SK-N-SH treated with all-trans-retinoic acid at 6 μM for 48 hours (cell line): ENCODE data around the gene CD151.

Experiments
- ATAC-seq: fragments of 200-7000 bp; cut with Tn5 transposase; 3 replicates; pipeline ENCODE4 v1.9.1; 2020; ENCODE audit warnings: mild to moderate bottlenecking, moderate library complexity
- CREB5 ChIP-seq: fragments of 250-450 bp; sonication (Bioruptor Pico); IDR thresholded peaks from 2 replicates; pipeline ENCODE4 v1.5.1; 2020; ENCODE audit warnings: low read depth, mild to moderate bottlenecking, moderate library complexity
- CSDC2 ChIP-seq: fragments of 250-450 bp; sonication (Bioruptor Pico); IDR thresholded peaks from 2 replicates; pipeline ENCODE4 v1.5.0; 2020; ENCODE audit warnings: mild to moderate bottlenecking, moderate library complexity
- ESRRG ChIP-seq: fragments of 250-450 bp; sonication (Bioruptor Pico); IDR thresholded peaks from 2 replicates; pipeline ENCODE4 v1.6.1; 2021; ENCODE audit warnings: mild to moderate bottlenecking
- GLIS3 ChIP-seq: fragments of 250-450 bp; sonication (Bioruptor Pico); IDR thresholded peaks from 2 replicates; pipeline ENCODE4 v1.5.0; 2020; ENCODE audit warnings: mild to moderate bottlenecking, moderate library complexity
- ISL1 ChIP-seq: fragments of 250-450 bp; sonication (Bioruptor Pico); IDR thresholded peaks from 2 replicates; pipeline ENCODE4 v2.1.2; 2022; ENCODE audit warnings: mild to moderate bottlenecking, moderate library complexity
- OSR1 ChIP-seq: fragments of 250-450 bp; sonication (Bioruptor Pico); IDR thresholded peaks from 2 replicates; pipeline ENCODE4 v1.8.0; 2022; ENCODE audit warnings: moderate library complexity, mild to moderate bottlenecking, inconsistent platforms
- PPARA ChIP-seq: fragments of 250-450 bp; sonication (Bioruptor Pico); IDR thresholded peaks from 2 replicates; pipeline ENCODE4 v1.5.0; 2020; ENCODE audit warnings: mild to moderate bottlenecking, borderline replicate concordance
- SNAI2 ChIP-seq: fragments of 250-450 bp; sonication (Bioruptor Pico); IDR thresholded peaks from 2 replicates; pipeline ENCODE4 v1.5.0; 2020; ENCODE audit warnings: mild to moderate bottlenecking, moderate library complexity
- TCF4 ChIP-seq: fragments of 250-450 bp; sonication (Bioruptor Pico); IDR thresholded peaks from 2 replicates; pipeline ENCODE4 v1.8.0; 2021; ENCODE audit warnings: mild to moderate bottlenecking, moderate library complexity, borderline replicate concordance
- TOX ChIP-seq: fragments of 250-450 bp; sonication (Bioruptor Pico); IDR thresholded peaks from 2 replicates; pipeline ENCODE4 v1.8.0; 2021; ENCODE audit warnings: mild to moderate bottlenecking, moderate library complexity, borderline replicate concordance
- TSHZ2 ChIP-seq: fragments of 250-450 bp; sonication (Bioruptor Pico); IDR thresholded peaks from 2 replicates; pipeline ENCODE4 v1.5.0; 2020; ENCODE audit warnings: mild to moderate bottlenecking, moderate library complexity
- ZC3H10 ChIP-seq: fragments of 250-450 bp; sonication (Bioruptor Pico); IDR thresholded peaks from 2 replicates; pipeline ENCODE4 v1.5.1; 2021; ENCODE audit warnings: mild to moderate bottlenecking, moderate library complexity
- ZFP30 ChIP-seq: fragments of 450-650 bp; formaldehyde crosslinking; IDR thresholded peaks from 2 replicates; pipeline ENCODE4 v1.5.0; 2022; ENCODE audit warnings: mild to moderate bottlenecking, moderate library complexity
- ZNF70 ChIP-seq: fragments of 450-650 bp; formaldehyde crosslinking; IDR thresholded peaks from 2 replicates; pipeline ENCODE4 v1.5.0; 2020; ENCODE audit warnings: mild to moderate bottlenecking, moderate library complexity

CD151 gene

GRCh38 chr11:804599-804964 is 28.2 kb upstream of the CD151 start:
- no peak for TF ChIP-seq ISL1 (CRISPR knock-in tag)
- TF ChIP-seq PPARA (CRISPR knock-in tag), result no peak
- no peak for TF ChIP-seq TOX (CRISPR knock-in tag)
- TF ChIP-seq ZFP30 (CRISPR knock-in tag), result no peak
- TF ChIP-seq SNAI2, result no peak
- no peak for TF ChIP-seq TSHZ2
- TF ChIP-seq CSDC2 (CRISPR knock-in tag), result no peak
- no peak for TF ChIP-seq ZC3H10 (CRISPR knock-in tag)
- TF ChIP-seq ESRRG (CRISPR knock-in tag), result no peak
- TF ChIP-seq GLIS3 (CRISPR knock-in tag), result no peak
- no peak for TF ChIP-seq OSR1 (CRISPR knock-in tag)
- no peak for TF ChIP-seq ZNF70 (CRISPR knock-in tag)
- TF ChIP-seq CREB5 (CRISPR knock-in tag), result no peak
- ATAC-seq, result no peak; the same call in 2 of the 3 replicates

GRCh38 chr11:808427-809286 is 24.1 kb upstream of the CD151 start:
- ATAC-seq, result peak; percentile 76
- TF ChIP-seq OSR1 (CRISPR knock-in tag), result no peak
- TF ChIP-seq, all 23 proteins: peak for 0

GRCh38 chr11:809287-810039 is 23.3 kb upstream of the CD151 start, which contains the start of gene RPLP2:
RPLP2 (plus strand) TSS chr11:809967; CDS start chr11:810235, 268 bp downstream.
- peak; percentile 86 for ATAC-seq
- TF ChIP-seq ZFP30 (CRISPR knock-in tag) (no peak), CSDC2 (CRISPR knock-in tag) (0 out of 2 replicates have a peak, but pooled peaks have one; percentile 8), TSHZ2 (0 out of 2 replicates have a peak, but pooled peaks have one; percentile 41)
- TF ChIP-seq, all 23 proteins: peak for 2

GRCh38 chr11:810040-810567 is 22.6 kb upstream of the CD151 start:
- peak; percentile 1 for ATAC-seq
- no peak for TF ChIP-seq GLIS3 (CRISPR knock-in tag)
- no peak for TF ChIP-seq CREB5 (CRISPR knock-in tag)
- TF ChIP-seq TCF4 (CRISPR knock-in tag), result no peak
